HG02970 (cell line): Measurements from ENCODE around the gene ZNF484.
"Not testable (repeated sequence)": the region's sequence is repeated elsewhere in the genome, so short reads cannot be mapped to it uniquely, and the experiment has no call there.

Experiments used
- ATAC-seq: cut with Tn5 transposase; IDR thresholded peaks from one replicate; pipeline ENCODE4 v1.9.1; 2021; ENCODE audit warnings: mild to moderate bottlenecking, moderate library complexity, moderate number of reproducible peaks; ENCODE audit not compliant: unreplicated experiment, low FRiP score

Gene ZNF484

DNA sequence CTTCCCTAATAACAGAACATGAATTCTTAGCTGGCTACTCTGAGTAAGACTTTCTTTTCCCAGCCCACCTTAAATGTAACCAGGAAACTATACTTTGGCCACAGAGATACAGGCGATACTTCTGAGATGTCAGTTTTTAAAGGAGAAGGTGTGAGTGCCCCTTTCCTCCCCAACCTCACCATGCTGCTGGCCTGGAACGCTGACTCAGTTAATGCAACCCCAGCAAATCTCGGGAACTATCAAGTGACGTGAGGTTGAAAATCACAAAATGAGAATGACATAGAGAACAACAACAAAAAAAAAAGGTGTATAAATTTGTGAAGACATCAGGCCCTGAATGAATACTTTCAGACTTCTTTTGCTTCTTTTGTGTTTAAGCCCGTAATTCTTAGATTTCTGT, 13.7 kb downstream of the ZNF484 start:
- no peak for ATAC-seq

DNA sequence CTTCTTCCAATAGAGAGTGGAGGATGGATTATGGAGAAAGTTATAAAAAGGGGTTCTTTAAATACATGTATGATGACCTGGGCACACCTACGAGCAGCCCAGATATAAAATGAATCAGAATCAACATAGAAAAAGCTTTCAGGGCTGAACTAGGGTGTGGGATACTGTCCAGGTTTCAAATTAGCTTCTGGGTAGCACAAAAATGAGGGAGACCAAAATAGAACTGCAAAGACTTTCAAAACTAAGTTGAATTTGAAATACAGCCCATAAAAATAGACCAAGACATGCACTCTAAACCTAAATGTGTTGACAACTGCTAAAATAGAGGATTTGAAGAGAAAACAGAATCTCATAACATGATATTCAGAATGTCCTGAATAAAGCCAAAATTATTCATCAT, 17.0 kb downstream of the ZNF484 start:
- no peak for ATAC-seq

DNA sequence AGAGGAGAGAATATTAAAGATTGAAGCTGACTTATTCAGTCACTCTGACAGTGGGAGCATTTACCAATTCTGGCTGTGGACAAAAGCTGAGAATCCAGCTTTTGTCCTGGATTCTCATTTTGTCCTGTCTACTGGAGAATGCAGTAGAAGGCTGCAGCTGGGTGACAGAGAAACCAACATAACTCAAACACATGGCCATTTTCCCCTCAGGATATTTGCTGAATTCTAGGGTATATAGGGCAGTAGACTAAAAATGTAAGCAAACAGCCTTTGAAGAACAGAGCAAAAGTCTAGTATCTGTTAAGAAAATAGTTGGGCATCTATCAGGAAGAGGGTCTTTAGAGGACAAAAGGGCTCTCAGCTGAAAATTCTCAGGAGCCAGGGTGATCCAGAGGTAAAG, 20.6 kb downstream of the ZNF484 start:
- no peak for ATAC-seq

DNA sequence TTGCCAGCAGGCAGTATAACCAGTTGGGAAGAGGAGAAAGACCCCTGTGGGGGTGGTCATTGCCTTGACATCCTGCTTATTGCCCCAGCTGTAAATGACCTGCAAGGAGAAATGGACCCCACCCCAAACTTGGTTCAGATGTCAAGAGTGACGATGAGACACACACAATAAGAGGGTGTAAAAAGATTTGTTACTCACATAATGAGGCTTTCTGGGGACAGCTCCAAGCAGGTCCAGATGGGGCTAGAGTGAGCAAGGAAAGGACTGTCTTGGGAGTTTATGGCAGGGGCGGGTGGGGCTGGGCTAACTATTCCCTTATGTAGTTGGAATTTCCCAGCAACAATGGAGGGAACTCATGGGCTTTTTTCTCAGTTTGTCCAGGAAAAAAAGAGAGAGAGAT, 24.1 kb downstream of the ZNF484 start:
- no peak for ATAC-seq

GRCh38 chr9:92850898-92851297, 26.9 kb downstream of the ZNF484 start:
- ATAC-seq, result no peak

DNA sequence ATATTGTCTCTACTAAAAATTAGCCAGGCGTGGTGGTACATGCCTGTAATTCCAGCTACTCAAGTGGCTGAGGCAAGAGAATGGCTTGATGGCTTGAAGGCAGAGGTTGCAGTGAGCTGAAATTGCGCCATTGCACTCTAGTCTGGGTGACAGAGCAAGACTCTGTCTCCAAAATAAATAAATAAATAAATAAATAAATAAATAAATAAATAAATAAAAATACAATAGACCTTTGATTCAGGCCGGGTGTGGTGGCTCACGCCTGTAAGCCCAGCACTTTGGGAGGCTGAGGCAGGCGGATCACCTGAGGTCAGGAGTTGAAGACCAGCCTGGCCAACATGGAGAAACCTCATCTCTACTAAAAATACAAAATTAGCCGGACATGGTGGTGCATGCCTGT, 29.1 kb downstream of the ZNF484 start:
- ATAC-seq, result not testable (repeated sequence)

- ATAC-seq, result no peak
Observed at GRCh38 chr9:92846662-92847145, 31.1 kb downstream of the ZNF484 start.

- ATAC-seq, result not testable (repeated sequence)
Observed at GRCh38 chr9:92838411-92838810, 39.4 kb downstream of the ZNF484 start.

- no peak for ATAC-seq
Observed at GRCh38 chr9:92837191-92837590, 40.6 kb downstream of the ZNF484 start.

- ATAC-seq, result no peak
Observed at GRCh38 chr9:92829420-92829819, 48.4 kb downstream of the ZNF484 start.

GRCh38 chr9:92825065-92825464, 52.8 kb downstream of the ZNF484 start:
- not testable (repeated sequence) for ATAC-seq

DNA sequence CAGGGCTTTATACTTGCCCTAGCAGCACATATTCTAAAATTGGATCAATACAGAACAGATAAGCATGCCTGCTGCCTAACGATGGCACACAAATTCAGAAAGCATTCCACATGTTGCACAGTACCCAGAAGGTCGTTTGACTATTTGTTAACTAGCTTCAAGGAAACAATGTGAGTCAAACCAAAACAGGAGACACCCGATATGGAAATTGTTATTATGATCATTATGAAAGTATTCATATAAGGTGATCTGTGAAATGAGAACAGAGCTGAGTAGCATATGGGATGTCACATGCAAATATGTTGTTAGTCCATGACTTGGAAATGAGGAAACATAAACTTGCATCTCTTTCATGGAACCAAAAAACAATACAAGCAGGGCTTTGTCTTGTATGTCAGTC, 56.9 kb downstream of the ZNF484 start:
- ATAC-seq, result no peak

- not testable (repeated sequence) for ATAC-seq
Observed at GRCh38 chr9:92819898-92820297, 57.9 kb downstream of the ZNF484 start.

DNA sequence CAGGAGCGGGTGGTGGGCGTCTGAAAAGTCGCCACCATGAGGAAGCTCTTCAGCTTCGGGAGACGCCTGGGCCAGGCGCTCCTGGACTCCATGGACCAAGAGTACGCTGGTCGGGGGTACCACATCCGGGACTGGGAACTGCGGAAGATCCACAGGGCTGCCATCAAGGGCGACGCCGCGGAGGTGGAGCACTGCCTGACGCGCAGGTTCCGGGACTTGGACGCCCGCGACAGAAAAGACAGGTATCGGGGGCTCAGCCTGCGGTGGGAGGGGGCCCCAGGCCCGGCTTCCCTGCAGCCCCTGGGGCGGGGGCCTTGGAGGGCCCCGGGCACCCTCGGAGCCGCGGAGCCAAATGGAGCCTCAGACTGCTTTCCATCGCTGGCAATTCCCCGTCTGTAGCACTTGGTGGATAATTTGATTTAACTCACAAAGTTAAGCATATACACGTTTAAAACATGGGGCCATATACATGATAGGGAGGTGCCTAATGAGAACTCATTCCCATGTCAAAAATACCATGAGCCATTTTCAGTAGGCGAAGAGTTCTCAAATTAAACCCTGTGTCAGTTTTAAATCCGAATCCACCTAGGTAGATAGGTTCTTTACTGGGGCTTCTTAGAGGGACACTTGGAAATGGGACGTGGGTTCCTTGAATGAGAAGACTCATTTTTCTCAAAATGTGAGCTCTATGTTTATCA, 68.1 kb downstream of the ZNF484 start:
- not testable (repeated sequence) for ATAC-seq

DNA sequence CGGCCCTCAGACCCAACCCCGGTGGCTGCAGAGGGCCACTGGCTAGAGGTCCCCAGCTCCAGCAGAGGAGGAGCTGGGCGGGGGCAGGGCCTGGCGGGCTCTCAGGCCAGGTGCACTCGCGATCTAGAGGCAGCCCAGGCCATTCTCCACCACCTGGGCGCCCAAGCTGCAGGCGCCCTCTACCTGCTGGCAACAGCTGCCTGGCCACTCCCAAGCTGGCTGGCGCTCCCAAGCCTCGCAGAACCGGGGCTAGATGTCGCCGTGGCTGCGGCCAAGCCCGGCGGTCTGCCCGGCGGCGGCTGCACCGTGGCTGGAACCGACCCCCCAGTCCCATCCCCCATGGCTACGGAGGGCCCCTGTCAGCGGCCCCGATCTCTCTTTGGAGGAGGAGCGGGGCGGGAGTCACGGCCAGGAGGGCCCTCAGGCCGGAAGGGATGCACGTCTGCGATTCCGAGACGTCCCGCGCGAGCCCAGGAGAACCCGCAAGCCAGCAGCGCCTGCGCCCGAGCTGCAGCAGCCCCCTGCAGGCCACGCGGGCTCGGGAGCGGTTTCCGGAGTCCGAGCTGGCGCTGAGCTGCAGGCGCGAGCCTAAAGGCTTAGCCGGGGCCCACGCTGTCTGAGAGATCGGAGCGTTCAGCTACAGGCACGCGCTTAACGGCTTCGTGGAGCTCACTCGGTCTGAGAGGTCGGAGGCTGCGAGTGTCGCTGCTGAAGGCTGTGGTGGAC, 68.9 kb downstream of the ZNF484 start:
- ATAC-seq, result no peak

- no peak for ATAC-seq
Observed at GRCh38 chr9:92807757-92808725, 69.8 kb downstream of the ZNF484 start.

DNA sequence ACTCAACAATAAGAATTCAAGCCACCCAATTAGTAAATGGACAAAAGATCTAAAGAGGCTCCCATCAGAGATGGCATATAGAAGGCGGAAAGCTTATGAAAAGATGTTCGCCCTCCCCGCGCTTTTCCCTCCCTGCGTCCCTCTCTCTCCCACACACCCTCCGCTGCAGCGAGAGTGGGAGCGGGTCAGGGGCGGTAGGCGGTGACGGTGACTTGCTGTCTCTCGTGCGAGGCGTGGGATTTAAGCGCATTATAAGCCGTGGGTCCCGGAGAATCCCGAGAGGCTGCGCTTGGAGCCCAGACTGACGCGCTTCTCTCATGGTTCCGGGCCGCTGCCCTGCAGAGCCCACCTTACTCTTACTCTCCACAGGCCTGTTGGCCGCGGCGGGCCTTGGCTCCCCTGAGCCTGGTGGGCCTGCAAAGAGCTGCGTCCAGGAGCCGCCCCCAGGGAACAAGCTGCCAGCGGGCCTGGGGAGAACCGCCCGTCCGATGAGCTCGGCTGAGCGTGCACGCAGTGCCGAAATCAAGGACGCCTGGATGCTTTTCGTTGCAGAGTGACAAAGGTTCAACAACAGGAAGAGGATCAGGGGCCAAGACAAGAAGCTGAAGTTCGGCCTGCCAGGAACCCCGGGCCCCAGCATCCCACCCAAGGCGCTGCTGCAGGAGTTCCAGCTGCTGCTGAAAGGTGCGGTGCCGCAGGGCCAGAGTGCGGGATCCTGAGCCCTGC, 70.6 kb downstream of the ZNF484 start:
- ATAC-seq, result no peak

DNA sequence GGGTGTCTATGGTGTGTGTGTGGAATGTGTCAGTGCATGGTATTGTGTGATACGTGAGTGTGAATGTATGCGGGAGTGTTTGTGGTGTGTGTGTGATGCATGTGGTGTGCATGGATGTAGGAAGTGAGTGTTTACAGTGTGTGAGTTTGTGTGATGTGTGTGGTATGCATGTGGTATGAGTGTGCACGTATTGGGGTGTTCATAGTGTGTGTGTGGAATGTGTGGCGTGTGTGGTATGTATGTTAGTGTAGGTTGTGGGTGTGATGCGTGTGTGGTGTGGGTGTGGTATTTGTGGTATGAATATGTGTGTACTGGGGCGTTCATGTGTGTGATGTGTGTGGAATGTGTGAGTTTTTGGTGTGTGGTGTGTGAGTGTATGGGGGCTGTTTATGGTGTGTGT, 73.1 kb downstream of the ZNF484 start:
- no peak for ATAC-seq

- ATAC-seq, result no peak
Observed at GRCh38 chr9:92798358-92798757, 79.5 kb downstream of the ZNF484 start.

DNA sequence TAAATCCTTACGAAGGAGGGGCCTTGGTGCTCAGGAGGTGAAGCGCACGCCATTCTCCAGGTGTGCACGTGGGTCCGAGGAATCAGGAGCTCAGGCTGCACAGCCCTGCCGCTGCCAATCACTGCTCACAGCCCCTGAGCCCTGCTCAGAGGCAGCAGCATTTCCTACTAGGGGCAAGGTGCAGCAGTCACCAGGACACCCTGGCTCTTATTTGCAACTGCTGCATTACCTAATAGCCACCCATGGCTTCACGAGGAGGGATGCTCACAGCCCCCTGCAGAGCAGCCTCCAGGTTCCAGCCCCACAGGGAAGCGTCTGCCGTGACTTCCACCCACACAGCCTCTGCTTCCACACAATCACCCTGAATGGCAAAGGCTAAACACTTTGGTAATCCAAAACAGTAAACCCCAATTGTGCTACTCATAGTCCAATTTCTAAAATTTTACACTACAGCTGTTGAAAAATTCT, 81.5 kb downstream of the ZNF484 start:
- not testable (repeated sequence) for ATAC-seq
